GM23248 (cell line): ENCODE measurements around the gene BCL2.

Experiments
- EZH2 ChIP-seq: fragments of 200-600 bp; sonication (generic); IDR thresholded peaks from 2 replicates; pipeline ENCODE4 v1.6.1; 2018; ENCODE audit warnings: antibody characterized with exemption, mild to moderate bottlenecking; ENCODE audit not compliant: insufficient read depth, poor library complexity, severe bottlenecking
- EZH2phosphoT487 ChIP-seq: fragments of 200-600 bp; sonication (generic); IDR thresholded peaks from 2 replicates; pipeline ENCODE4 v1.6.1; 2018; ENCODE audit warnings: antibody characterized with exemption, moderate library complexity, mild to moderate bottlenecking, low read depth; ENCODE audit not compliant: insufficient read depth

DNA sequence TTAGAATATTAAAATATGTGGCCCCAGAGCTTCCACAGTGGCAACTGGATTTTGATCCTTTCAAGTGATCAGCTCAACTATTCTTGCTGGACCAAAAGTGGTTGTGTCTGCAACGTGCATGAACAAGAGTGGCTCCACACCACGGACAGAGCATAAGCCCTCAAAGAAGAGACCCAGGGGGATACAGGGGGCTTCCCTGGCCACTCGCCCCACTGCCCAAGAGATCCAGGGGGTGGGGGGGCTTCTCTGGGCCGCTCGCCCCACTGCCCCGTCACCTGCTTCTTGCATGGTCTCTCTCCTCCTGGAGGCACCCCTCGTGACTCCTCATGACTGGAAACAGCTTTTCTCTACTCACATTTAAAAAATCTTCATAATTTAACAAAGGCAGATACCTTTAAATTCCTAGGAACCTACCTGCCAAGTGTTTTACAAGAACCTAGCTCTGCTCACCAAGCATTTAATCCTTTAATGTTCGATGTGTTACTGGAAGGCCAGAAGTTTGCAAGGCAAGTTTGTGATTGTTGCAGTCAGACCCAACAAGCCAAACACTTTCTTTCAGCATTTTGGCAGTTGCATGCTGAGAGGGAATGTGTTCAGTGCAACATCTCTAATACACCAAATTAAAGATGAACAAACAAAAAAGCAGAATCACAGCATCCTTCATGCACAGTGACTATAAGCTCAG is 174.3 kb downstream of the BCL2 start:
- TF ChIP-seq EZH2phosphoT487 (no peak), EZH2 (no peak)
